ENCODE results near the gene GMEB2.

The GMEB2 gene

GRCh38 chr20:63626424-63627128 is at the start of gene GMEB2:
TSS of gene GMEB2 (minus strand) at chr20:63627101. CDS start at chr20:63619397, 7,704 bp downstream.
- TF ChIP-seq GATA3 (IDR thresholded peaks at IDR 0.05; ENCODE audit: low read depth, low read length) (no peak), GATA2 (IDR thresholded peaks at IDR 0.05; ENCODE audit: low read depth, low read length) (no peak)

- no peak for TF ChIP-seq GATA2 (IDR thresholded peaks at IDR 0.05; ENCODE audit: low read depth, low read length)
- no peak for TF ChIP-seq GATA3 (IDR thresholded peaks at IDR 0.05; ENCODE audit: low read depth, low read length)
Measured at GRCh38 chr20:63675681-63676368, 48.9 kb upstream of the GMEB2 start.

GRCh38 chr20:63673951-63674350 is 47.0 kb upstream of the GMEB2 start:
- TF ChIP-seq GATA3 (IDR thresholded peaks at IDR 0.05; ENCODE audit: low read depth, low read length), result no peak
- no peak for TF ChIP-seq GATA2 (IDR thresholded peaks at IDR 0.05; ENCODE audit: low read depth, low read length)

GRCh38 chr20:63672666-63673065 is 45.8 kb upstream of the GMEB2 start:
- no peak for TF ChIP-seq GATA2 (IDR thresholded peaks at IDR 0.05; ENCODE audit: low read depth, low read length)
- no peak for TF ChIP-seq GATA3 (IDR thresholded peaks at IDR 0.05; ENCODE audit: low read depth, low read length)

DNA sequence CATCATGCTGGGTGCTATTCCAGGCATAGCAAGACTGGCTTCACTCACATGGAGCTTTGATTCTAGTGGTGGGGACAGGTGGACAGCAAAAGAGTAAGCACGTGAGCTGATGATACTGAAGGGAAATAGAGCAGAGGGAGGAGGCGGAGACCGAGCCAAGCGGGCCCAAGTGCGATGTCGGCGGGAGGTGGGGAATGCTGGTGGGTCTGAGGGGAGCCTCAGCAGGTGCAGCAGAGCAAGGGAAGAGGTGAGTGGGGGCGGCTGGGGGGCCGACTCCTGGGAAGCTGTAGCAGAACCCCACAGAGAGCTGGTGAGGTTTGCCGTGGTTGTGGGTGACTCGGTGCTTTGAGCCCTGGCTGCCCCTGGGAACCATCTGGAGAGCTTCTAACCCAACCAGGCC is 41.5 kb upstream of the GMEB2 start:
- TF ChIP-seq GATA2 (IDR thresholded peaks at IDR 0.05; ENCODE audit: low read depth, low read length) (no peak), GATA3 (IDR thresholded peaks at IDR 0.05; ENCODE audit: low read depth, low read length) (no peak)

DNA sequence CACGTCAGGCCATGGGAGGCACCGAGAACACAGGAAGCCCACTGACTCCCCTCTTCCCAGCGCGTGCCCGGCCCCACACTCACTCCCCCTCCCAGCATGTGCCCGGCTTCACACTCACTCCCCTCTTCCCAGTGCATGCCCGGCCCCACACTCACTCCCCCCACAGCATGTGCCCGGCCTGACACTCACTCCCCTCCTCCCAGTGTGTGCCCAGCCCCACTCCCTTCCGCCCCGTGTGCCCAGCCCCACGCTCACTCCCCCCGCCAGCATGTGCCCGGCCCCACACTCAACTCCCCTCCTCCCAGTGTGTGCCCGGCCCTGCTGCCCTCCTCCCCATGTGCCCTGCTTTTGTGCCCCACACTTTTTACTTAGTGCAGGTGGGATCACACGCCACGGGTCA is 41.0 kb upstream of the GMEB2 start:
- TF ChIP-seq GATA2 (IDR thresholded peaks at IDR 0.05; ENCODE audit: low read depth, low read length), result no peak
- no peak for TF ChIP-seq GATA3 (IDR thresholded peaks at IDR 0.05; ENCODE audit: low read depth, low read length)

- no peak for TF ChIP-seq GATA3 (IDR thresholded peaks at IDR 0.05; ENCODE audit: low read depth, low read length)
Measured at GRCh38 chr20:63665708-63666107, 38.8 kb upstream of the GMEB2 start.

DNA sequence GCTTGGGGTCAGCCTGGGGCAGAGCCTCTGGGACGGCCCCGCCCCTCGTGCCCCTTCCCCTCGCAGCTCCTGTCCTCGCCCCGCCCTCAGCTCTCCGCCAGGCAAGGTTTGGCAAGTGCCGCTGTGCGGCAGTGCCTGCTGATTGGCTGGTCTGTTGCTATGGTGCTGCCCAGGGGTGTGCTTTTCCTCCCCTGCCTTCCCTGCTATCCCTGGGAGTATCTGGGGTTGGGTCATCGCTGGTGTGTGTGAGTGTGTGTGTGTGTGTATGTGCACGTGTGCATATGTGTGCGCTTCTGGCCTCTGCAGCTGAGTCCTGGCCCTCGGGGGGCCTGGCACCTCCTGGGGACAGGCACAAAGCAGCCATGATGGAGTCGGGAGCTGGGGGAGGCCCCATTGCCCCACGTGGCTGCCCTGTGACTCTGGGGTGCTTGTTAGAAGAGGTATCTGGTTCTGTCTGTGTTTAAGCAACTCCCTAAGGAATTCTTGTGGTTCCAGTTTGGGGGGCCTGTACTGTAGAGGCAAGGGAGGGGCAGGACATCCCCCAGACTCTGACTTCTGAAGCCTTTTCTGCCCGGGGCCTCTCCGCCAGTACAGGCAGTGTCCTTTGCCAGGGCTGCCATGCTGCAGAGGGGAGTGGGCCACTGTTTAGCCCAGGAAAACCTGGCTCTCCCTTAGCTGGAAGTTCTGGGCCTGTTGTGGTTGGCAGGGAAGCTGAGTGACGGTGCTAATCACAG is 38.1 kb upstream of the GMEB2 start:
- TF ChIP-seq GATA3 (IDR thresholded peaks at IDR 0.05; ENCODE audit: low read depth, low read length) (no peak), GATA2 (IDR thresholded peaks at IDR 0.05; ENCODE audit: low read depth, low read length) (no peak)

DNA sequence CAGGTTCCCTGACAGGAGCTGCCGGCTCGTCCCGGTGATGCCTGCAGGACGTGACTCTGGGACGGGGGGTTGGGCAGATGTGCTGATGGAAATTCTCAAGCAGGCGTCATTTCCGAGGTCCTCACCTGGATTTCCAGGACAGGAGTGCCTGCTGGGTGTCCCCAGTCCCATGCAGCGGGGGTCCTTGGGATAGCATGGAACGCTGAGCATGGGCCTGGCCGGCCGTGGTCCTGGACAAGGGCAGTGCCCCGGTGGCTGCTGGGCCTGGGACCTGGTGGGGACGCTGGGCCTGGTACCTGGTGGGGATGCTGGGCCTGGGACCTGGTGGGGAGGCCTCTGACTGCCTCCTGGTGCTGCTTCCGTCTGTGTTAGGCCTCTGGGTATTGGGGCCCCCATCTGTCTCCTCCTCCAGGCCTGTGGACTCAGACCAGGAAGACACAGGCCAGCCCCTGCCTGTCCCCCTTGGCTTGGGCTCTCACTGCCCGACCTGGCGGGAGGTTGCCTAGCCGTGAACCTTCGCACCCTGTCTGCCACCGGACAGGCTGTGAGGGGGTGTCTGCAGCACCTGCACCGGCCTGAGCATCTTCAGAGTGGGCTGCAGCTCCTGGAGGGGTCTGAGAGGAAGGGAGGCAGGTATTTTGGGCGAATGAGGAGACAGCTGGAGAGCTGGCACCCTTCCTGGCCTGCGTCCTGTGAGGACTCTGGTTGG is 37.4 kb upstream of the GMEB2 start:
- TF ChIP-seq GATA3 (IDR thresholded peaks at IDR 0.05; ENCODE audit: low read depth, low read length) (no peak), GATA2 (IDR thresholded peaks at IDR 0.05; ENCODE audit: low read depth, low read length) (no peak)

GRCh38 chr20:63663332-63664066 is 36.6 kb upstream of the GMEB2 start:
- TF ChIP-seq GATA3 (IDR thresholded peaks at IDR 0.05; ENCODE audit: low read depth, low read length), result no peak

DNA sequence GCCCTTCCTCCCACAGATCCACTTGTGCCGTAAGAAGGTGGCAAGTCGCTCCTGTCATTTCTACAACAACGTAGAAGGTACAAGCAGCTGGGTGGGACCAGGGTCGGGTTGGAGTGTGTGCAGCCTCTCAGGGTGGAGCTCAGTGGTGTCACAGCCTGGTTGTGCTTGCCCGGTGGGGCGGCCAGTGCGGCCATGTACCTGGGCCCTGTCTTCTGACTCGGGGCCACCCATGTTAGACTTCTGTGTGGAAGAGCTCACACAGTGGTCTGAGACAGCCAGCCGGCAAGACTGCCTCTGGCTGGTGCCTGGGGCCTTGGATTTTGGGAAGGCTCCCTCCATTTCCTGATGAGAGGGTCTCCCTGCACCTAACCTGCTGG is 35.9 kb upstream of the GMEB2 start:
- TF ChIP-seq GATA2 (IDR thresholded peaks at IDR 0.05; ENCODE audit: low read depth, low read length) (no peak), GATA3 (IDR thresholded peaks at IDR 0.05; ENCODE audit: low read depth, low read length) (no peak)

- no peak for TF ChIP-seq GATA2 (IDR thresholded peaks at IDR 0.05; ENCODE audit: low read depth, low read length)
- TF ChIP-seq GATA3 (IDR thresholded peaks at IDR 0.05; ENCODE audit: low read depth, low read length), result no peak
Measured at GRCh38 chr20:63661959-63662812, 35.3 kb upstream of the GMEB2 start.

- TF ChIP-seq GATA3 (IDR thresholded peaks at IDR 0.05; ENCODE audit: low read depth, low read length) (no peak), GATA2 (IDR thresholded peaks at IDR 0.05; ENCODE audit: low read depth, low read length) (no peak)
Measured at GRCh38 chr20:63661108-63661507, 34.2 kb upstream of the GMEB2 start.
